Measurements from ENCODE around the gene PROB1.
"Not testable (repeated sequence)": the region's sequence is repeated elsewhere in the genome, so short reads cannot be mapped to it uniquely, and the experiment has no call there.

The PROB1 gene

DNA sequence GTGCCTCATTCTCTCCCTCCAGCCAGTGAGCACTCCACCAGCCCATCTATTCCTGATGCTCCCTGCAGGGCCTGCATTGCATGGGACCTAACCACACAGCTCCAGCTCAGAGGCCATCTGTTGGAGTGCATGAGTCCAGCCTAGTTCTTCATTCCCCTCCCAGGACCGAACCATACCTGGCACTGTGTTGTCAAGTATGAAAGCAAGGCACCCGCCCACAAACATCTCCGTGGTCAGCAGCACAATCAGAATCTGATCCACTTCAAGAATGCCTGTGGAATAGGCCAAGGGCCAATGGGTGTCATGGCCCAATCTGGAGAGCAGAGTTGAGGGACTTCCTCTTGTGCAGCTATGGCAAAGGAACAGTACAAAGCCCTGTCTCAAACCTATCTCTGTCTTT is 17.7 kb downstream of the PROB1 start:
- no peak for DNase-seq (ENCODE audit: low read depth)

GRCh38 chr5:139376364-139376763 is 18.5 kb downstream of the PROB1 start:
- DNase-seq (ENCODE audit: low read depth), result no peak

- DNase-seq (ENCODE audit: low read depth), result no peak
These were observed 20.0 kb downstream of the PROB1 start for GRCh38 chr5:139374909-139375308.

DNA sequence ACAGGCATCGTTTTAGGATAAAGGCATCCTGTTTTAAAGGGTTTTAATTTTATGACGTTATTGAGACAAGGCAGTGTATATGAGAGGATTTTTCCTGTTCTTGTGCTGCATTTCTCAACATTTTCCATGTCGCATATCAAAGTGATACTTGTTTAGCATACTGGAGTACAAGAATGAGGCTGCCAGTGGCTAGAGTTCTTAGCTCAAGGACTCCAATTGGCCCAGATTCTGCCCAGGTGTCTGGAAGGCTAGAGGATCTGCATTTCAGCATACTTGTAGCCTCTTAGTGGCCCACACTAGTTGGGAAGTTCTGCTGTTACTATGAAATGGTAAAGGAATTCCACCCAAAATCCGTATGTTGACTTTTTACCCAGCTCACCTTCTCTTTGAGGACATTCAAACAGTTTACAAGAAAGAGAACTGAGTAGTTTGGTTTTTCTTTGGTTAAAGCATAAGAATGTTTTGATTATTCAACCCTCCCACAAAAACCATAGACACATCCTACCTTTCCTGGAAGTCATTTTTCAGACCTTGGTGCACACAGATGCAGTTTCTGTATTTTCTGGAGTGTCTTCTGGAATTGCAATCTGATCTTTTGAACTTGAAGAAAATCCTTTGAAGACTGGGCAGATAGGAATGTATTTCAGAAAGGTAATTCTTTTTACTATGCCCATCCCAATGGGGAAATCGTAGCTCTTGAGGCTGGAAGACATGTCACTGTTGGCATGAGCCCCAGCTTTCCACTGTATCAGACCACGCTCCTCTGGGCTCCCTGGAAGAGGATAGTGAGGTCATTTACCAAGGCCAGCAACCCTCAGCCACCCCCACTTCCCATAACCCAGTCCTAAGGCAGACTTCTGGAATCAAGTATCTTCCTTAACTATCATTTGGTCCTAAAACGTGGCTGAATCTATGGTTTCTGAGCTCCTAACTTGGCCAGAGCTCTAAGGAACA is 23.1 kb downstream of the PROB1 start:
- no peak for DNase-seq (ENCODE audit: low read depth)

- no peak for DNase-seq (ENCODE audit: low read depth)
These were observed 25.7 kb downstream of the PROB1 start for GRCh38 chr5:139369181-139369580.

- DNase-seq (ENCODE audit: low read depth), result no peak
These were observed 26.3 kb downstream of the PROB1 start for GRCh38 chr5:139368613-139369012.

- DNase-seq (ENCODE audit: low read depth), result no peak
These were observed 30.4 kb downstream of the PROB1 start for GRCh38 chr5:139364466-139364865.

DNA sequence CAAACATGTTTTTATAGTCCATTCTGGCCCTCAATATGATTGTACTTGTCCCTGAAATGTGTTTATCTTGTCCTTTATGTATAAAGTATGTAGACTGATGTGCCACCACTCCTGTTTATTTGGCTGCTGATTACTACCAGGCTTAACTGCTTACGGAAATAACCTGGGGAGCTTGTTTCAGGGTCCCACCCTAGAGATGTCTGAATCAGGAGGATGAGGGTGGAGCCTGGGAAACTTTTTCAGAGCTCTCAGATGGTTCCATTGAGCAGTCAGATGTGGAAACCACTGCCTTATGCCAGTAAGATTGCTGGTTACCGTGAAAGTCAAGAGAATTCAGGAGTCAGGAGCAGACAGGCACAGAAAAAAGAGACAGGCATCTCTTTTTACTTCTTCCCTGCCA is 31.0 kb downstream of the PROB1 start:
- DNase-seq (ENCODE audit: low read depth), result no peak

DNA sequence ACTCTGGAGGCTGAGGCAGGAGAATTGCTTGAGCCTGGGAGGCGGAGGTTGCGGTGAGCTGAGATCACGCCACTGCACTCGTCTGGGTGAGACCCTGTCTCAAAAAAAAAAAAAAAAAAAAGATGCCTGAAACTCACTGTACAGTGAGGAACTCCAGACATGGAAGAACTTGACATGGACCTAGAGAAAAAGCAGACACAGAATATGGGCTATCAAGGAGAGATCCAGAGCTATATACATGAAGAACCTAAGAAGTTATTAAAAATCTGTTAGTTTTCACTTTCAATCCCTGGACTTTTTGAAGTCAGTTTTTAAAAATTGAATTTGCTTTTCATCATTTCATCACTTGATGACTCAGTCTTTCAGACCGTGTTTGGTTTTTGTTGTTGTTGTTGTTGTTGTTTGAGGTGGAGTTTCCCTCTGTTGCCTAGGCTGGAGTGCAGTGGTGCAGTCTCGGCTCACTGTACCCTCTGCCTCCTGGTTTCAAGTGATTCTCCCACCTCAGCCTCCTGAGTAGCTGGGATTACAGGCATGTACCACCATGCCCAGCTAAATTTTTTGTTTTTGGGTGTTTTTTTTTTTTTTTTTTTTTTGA is 33.0 kb downstream of the PROB1 start:
- DNase-seq (ENCODE audit: low read depth), result no peak

- no peak for DNase-seq (ENCODE audit: low read depth)
These were observed 34.5 kb downstream of the PROB1 start for GRCh38 chr5:139360384-139360783.

DNA sequence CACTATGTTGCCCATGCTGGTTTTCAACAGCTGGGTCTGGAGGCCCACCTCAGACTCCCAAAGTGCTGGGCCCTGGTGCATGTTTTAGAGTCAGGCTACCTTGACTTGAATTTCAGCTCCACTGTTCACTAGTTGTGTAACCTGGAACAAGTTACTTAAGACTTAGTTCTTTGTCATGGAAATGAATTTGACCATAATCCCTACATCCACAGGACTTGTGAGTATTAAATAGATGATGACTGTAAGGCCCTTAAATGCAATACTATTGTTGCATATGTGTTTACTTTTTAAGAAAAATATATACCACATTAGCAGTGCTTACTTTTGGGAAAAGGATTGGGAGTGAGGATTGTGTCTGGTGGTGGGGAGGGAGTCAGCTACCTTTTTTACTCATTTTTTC is 36.8 kb downstream of the PROB1 start:
- no peak for DNase-seq (ENCODE audit: low read depth)

DNA sequence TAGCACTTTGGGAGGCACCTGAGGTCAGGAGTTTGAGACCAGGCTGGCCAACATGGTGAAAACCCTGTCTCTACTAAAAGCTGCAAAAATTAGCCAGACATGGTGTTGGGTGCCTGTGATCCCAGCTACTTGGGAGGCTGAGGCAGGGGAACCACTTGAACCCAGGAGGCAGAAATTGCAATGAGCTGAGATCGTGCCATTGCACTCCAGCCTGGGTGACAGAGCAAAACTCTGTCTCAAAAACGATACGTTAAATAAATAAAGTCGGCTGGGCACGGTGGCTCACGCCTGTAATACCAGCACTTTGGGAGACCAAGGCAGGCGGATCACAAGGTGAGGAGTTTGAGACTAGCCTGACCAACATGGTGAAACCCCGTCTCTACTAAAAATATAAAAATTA is 39.0 kb downstream of the PROB1 start:
- DNase-seq (ENCODE audit: low read depth), result not testable (repeated sequence)

GRCh38 chr5:139354186-139354585 is 40.7 kb downstream of the PROB1 start:
- DNase-seq (ENCODE audit: low read depth), result no peak

- not testable (repeated sequence) for DNase-seq (ENCODE audit: low read depth)
These were observed 47.0 kb downstream of the PROB1 start for GRCh38 chr5:139347863-139348262.

DNA sequence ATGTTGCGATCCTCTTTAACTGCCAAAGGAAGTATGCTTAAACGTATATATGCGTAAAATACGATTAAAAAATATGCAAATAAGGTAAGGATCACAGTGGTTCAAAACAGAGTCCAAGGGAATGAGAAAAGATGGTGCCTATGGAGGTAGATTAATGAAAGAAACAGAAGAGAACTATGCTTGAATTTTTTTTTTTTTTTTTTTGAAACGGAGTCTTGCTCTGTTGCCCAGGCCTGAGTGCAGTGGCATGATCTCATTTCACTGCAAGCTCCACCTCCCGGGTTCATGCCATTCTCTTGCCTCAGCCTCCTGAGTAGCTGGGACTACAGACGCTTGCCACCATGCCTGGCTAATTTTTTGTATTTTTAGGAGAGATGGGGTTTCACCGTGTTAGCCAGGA is 49.5 kb downstream of the PROB1 start:
- DNase-seq (ENCODE audit: low read depth), result not testable (repeated sequence)

- no peak for DNase-seq (ENCODE audit: low read depth)
These were observed 50.7 kb downstream of the PROB1 start for GRCh38 chr5:139344177-139344576.

- no peak for DNase-seq (ENCODE audit: low read depth)
These were observed 51.4 kb downstream of the PROB1 start for GRCh38 chr5:139343476-139343875.

- no peak for DNase-seq (ENCODE audit: low read depth)
These were observed 52.5 kb downstream of the PROB1 start for GRCh38 chr5:139342423-139342723.

GRCh38 chr5:139341689-139342422 is 53.0 kb downstream of the PROB1 start, which contains the start of gene PAIP2:
PAIP2 (plus strand) TSS chr5:139341854; CDS start chr5:139363785, 21,931 bp downstream.
- peak; percentile 96 for DNase-seq (ENCODE audit: low read depth)

GRCh38 chr5:139341187-139341688 is 53.7 kb downstream of the PROB1 start:
- no peak for DNase-seq (ENCODE audit: low read depth)
